ENCODE results near the gene IGFBPL1.

The IGFBPL1 gene

DNA sequence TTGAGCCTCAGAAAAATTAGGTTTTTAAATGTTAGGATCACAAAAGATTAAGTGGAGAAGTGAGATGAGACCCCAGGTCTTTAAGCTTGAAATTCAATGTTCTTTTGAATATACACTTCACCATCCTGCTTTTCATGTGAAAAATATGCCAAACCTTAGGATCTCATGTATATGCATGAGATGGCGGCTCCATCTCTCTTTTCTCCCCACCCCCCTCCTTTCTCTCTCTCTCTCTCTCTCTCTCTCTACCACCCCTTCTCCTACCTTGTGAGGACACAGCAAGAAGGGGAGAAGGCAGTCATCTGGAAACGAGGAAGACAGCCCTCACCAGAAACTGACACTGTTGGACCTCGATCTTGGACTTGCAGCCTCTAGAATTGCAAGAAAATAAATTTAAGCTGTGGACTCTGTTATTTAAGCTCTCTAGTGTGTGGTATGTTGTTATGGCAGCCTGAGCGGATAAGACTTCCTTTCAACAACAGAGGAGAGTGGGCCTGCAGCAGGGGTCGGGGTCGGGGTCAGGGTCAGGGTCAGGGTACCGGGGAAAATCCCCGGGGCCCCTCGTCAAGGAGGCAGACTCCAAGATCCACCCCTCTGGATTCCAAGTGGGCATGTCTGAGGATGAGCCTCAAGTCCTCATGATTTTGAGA is 48.1 kb downstream of the IGFBPL1 start:
- no peak for DNase-seq

GRCh38 chr9:38375572-38375963 is 48.7 kb downstream of the IGFBPL1 start:
- no peak for DNase-seq

GRCh38 chr9:38374847-38375571 is 49.2 kb downstream of the IGFBPL1 start:
- no peak for DNase-seq

GRCh38 chr9:38373679-38374078 is 50.6 kb downstream of the IGFBPL1 start:
- DNase-seq = no peak

- no peak for DNase-seq
Observed at GRCh38 chr9:38372762-38373619, 51.3 kb downstream of the IGFBPL1 start.

- no peak for DNase-seq
Observed at GRCh38 chr9:38371495-38371894, 52.8 kb downstream of the IGFBPL1 start.

DNA sequence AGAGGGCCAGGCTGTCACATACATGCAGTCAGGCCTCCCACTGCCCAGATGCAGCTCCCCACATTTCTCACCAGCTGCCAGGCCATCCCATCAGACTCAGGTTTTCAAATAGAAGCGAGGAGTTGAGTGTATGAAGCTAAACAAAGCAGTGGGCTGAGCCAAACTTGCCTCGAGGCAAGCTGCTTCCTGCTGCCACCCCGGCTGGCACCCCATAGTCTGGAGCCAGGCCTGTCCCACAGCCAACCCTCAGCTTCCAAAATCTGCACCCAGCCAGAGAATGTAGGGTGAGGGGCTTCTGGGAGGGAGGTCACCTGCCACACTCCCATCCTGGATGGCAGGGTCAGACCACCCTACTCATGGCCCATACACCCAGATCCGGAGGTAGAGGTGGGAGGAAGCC is 54.1 kb downstream of the IGFBPL1 start:
- no peak for DNase-seq

DNA sequence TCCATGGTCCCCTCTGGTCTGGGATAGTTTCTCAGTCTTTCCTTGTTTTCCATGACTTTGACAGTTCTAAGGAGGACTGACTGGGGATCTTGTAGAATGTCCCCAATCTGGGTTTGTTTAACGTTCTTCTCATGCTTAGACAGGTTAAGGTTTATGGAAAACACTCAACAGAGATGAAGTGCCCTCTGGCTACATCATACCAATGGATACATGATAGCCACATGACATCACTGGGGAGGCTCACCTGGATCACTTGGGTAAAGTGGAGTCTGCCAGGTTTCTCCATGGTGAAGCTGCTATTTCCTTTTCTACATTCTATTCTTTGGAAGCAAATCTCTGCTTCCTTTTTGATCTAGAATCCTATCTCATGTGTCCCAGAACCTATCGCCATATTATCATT is 55.5 kb downstream of the IGFBPL1 start:
- no peak for DNase-seq

GRCh38 chr9:38367898-38368297 is 56.4 kb downstream of the IGFBPL1 start:
- DNase-seq = no peak

DNA sequence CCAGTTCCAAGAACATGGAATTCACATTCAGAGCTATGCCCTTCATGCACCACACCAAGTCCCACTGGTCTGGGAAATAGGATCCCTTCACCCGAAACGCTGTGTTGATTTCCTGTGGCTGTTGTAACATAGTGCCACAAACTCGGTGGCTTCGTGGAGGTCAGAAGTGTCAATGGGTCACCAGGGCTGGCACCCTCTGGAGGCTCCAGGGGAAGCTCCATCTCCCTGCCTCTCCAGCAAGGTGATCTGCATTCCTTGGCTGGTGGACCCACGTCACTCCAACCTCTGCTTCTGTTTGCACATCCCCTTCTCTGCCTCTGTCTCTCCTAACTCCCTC is 60.7 kb downstream of the IGFBPL1 start:
- DNase-seq = no peak

GRCh38 chr9:38362852-38363588 is 61.2 kb downstream of the IGFBPL1 start:
- no peak for DNase-seq

- DNase-seq = no peak
Observed at GRCh38 chr9:38361473-38361850, 62.8 kb downstream of the IGFBPL1 start.

GRCh38 chr9:38360839-38361472 is 63.3 kb downstream of the IGFBPL1 start:
- no peak for DNase-seq

- no peak for DNase-seq
Observed at GRCh38 chr9:38359689-38360385, 64.4 kb downstream of the IGFBPL1 start.

DNA sequence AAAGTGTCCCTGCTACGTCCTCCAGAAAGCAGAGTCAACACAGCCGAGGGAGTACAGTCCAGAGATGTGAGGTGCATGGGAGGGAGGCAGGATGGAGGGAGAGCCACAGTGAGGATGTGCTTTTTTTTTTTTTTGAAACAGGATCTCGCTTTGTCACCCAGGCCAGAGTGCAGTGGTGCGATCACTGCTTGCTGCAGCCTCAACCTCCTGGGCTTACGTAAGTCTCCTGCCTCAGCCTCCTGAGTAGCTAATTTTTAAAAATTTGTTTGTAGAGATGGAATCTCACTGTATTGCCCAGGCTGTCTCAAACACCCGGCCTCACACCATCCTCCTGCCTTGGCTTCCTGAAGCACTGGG is 65.0 kb downstream of the IGFBPL1 start:
- DNase-seq = no peak

DNA sequence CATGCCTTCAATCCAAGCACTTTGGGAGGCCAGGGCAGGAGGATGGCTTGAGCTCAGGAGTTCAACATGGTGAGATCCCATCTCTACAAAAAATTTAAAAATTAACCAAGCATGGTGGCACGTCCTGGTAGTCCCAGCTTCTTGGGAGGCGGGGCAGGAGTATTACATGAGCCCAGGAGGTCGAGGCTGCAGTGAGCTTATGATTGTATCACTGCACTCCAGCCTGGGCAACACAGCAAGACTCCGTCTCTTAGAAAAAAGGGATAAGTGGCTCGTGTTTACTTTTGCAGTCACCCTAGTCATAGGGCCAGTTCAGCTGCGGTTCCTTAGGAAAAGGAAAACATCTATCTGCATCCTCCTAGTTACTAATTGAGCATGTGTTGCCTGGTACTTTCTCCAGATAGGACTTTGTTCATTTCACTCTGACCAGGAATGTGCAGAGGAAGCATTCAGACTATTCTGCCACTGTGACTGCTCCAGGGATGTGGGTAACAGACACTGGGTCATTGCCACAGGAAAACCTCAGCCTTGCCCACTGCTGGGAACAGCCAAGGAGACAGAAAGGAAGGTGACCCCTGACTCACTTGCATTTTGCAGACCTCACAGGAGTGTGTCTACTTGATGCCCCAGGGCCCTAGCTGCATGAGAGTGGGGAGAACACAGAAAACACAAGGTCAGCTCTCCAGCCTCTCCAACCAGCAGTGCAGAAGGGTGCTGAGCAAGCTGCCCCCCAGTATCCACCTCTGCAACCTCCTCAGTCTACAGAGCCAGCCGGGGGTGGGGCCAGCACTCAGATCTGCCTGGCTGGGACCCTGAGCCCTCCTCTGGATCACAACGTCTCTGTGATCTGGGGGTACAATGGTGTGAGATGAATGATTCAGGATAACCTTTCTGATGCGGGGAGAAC is 65.6 kb downstream of the IGFBPL1 start:
- DNase-seq = no peak

DNA sequence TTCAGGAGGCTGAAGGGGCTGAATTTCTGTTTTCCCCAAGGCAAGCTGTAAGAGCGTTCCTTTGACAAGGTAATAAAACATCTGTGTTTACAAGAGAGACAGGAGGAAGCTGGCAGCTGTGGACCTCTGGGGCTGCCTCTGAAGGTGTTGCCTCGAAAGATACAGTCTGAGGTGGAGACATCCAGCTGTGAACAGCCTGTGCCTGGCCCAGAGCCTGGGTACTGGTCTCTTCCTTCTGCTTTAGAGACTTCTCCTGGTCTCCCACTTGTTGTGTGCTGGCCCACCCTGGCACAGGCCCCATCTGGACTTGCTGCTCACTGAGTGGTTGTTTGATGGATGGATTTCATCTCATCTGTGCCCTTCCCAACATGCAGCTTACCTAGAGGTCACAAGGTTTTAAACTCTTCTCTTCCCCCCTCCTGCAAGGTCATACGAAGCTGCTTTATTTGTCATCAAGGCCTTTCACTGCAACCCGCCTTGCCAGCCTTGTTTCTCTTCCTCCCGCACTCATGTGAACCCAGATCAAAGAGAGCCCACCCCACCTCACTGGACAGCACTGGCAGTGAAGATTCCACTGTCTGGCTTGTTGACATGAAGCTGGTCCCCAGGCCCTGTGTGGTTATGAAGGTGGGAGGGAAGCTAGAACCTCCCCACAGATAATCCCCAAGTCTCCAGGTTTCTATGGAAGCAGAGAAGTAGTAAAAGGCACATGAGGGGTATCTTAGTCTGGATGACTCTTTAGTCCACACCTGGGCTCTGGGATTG is 66.7 kb downstream of the IGFBPL1 start:
- no peak for DNase-seq

DNA sequence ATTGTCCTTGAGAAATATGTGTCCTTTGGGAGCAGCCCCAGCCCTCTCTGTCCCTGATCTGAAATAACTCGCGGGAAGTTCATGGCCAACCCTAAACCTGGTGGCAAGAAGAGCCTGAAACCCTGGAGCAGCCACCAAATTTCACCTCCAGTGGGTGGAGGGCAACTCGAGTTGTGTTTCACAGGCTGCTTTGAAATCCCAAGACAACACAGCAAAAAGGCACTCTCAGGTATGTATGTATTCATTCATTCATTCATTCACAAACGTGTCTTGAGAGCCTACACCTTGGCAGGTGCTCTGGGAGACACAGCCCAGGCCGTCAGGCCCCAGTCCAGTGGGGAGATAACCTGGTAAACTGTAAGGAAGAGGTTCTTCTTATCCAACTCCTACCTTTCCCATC is 67.4 kb downstream of the IGFBPL1 start:
- DNase-seq = no peak

Measured in stimulated activated naive CD4-positive, alpha-beta T cell treated with Interleukin-2 at 50 U/mL for 16 hours (primary cell).